ENCODE results near the gene TMUB1. TPM values are rescaled to one million over a fixed set of nuclear protein-coding genes. Genes with fewer than 3 reads are reported as not detected.
A peak's percentile ranks its signal among the peaks of the same experiment; 100 is the strongest.

The TMUB1 gene
- total RNA-seq, 3 donors from 2014 or later (not counting 1 experiment from before 2014, with no cell fraction given): 44.1 to 49.8 (median 47.3) TPM

DNA sequence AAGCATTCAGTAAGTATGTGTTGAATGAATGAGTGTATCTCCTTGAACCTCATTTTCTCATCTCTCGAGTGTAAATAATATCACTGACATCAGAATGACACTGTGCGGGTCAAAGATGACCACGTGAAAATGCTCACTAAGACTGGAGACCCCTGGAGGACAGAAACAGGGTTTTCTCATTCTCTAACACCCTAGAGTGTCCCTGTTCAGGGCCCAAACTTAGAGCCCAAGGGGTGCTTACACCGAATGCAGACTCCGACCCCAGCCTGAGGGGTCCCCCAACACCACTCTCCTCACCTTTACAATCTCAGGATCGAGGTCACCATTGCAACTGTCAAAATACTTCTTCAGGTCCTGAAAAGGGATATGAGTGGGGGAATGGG lies 27.0 kb downstream of the TMUB1 start:
- 94% methylated on average over 5 of the region's 6 CpGs for WGBS (ENCODE audit: insufficient coverage)
- ATAC-seq: no peak

DNA sequence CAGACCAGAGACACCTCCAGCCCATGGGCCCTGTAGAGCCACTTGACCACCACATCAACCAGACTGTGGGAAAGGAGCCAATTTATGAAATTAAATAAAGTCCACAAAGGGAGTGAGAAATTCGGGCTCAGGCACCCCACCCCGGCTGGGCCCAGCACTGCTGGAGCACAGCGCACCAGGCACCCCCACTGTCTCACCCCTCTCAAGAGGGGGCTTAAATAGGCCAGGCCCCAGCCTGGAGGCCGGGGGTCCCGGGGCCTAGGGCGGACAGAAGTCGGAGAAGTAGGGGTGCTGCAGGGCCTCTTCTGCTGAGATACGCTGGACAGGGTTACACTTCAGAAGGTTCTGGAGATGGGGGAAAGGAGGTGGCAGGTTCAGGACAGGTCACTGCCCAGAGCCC lies 29.5 kb downstream of the TMUB1 start:
- intact Hi-C loops (cut with micrococcal nuclease): no loop called here
- no peaks in the 10 kb centered on the region for H3K27me3 ChIP-seq (ENCODE audit: control insufficient read depth, insufficient read depth, low read length)
- H3K27ac ChIP-seq (ENCODE audit: low read length): no peak overlapping the region
- Mint-ChIP-seq H3K27me3 (ENCODE audit: low read depth in 2 of 2) (peaks cover 0 to 9% of the 10 kb centered on the region in 2 donors), H3K4me3 (no peak overlapping the region), H3K27ac (no peak overlapping the region), H3K4me1 (peaks cover 14 to 25% of the 10 kb centered on the region in 2 donors), H3K9me3 (no peaks in the 10 kb centered on the region), H3K36me3 (no peaks in the 10 kb centered on the region)
- H3K4me3 ChIP-seq (ENCODE audit: low read length): no peak overlapping the region
- WGBS (ENCODE audit: insufficient coverage): 89% methylated on average over 8 of the region's 8 CpGs
- ATAC-seq (no peak), DNase-seq (no peak)
- TF ChIP-seq, protein P1, sequence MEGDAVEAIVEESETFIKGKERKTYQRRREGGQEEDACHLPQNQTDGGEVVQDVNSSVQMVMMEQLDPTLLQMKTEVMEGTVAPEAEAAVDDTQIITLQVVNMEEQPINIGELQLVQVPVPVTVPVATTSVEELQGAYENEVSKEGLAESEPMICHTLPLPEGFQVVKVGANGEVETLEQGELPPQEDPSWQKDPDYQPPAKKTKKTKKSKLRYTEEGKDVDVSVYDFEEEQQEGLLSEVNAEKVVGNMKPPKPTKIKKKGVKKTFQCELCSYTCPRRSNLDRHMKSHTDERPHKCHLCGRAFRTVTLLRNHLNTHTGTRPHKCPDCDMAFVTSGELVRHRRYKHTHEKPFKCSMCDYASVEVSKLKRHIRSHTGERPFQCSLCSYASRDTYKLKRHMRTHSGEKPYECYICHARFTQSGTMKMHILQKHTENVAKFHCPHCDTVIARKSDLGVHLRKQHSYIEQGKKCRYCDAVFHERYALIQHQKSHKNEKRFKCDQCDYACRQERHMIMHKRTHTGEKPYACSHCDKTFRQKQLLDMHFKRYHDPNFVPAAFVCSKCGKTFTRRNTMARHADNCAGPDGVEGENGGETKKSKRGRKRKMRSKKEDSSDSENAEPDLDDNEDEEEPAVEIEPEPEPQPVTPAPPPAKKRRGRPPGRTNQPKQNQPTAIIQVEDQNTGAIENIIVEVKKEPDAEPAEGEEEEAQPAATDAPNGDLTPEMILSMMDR (IDR thresholded peaks at IDR 0.05): no peak
- H3K9me3 ChIP-seq (ENCODE audit: control insufficient read depth, insufficient read depth, low read length): no peaks in the 10 kb centered on the region
- H3K4me1 ChIP-seq (ENCODE audit: control insufficient read depth, insufficient read depth, low read length): peaks cover 21% of the 10 kb centered on the region
- H3K36me3 ChIP-seq (ENCODE audit: control insufficient read depth, insufficient read depth, low read length): no peaks in the 10 kb centered on the region

More for the DNA sequence above, 27.0 kb downstream of the TMUB1 start:
- Histone ChIP-seq H3K9me3 (ENCODE audit: control insufficient read depth, insufficient read depth, low read length) (no peaks in the 10 kb centered on the region), H3K4me1 (ENCODE audit: control insufficient read depth, insufficient read depth, low read length) (peaks cover 41% of the 10 kb centered on the region), H3K4me3 (ENCODE audit: low read length) (no peak overlapping the region), H3K27me3 (ENCODE audit: control insufficient read depth, insufficient read depth, low read length) (no peaks in the 10 kb centered on the region), H3K27ac (ENCODE audit: low read length) (no peak overlapping the region), H3K36me3 (ENCODE audit: control insufficient read depth, insufficient read depth, low read length) (no peaks in the 10 kb centered on the region)
- Mint-ChIP-seq H3K27me3 (ENCODE audit: low read depth in 2 of 2) (peaks cover 0 to 6% of the 10 kb centered on the region in 2 donors), H3K4me3 (peak overlapping the region; percentile 53), H3K9me3 (no peaks in the 10 kb centered on the region), H3K4me1 (peaks cover 16 to 42% of the 10 kb centered on the region in 2 donors), H3K27ac (no peak overlapping the region), H3K36me3 (no peaks in the 10 kb centered on the region)
- TF ChIP-seq, protein P1 (IDR thresholded peaks at IDR 0.05): no peak
- intact Hi-C loops (cut with micrococcal nuclease): no loop called here
- no peak for DNase-seq

DNA sequence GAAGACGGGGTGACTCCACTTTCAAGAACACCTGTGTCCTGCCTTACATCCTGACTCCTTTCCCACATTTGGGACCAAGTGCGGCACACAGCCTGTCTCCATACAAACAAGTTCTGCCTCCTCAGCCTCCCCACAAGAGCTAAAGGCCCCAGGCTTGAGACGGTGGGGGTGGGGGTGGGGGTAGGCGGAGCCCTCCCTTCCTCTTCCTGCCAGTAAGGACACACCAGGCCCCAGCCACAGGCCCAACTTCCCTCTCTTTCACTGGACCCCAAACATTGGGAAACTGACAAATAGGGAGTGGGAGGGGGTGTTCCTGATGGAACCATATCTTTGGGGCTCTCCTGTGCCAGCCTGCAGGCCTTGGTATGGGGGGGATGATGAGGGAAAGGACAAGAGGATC lies 30.2 kb downstream of the TMUB1 start:
- no peaks in the 10 kb centered on the region for H3K9me3 Mint-ChIP-seq
- peaks cover 0 to 9% of the 10 kb centered on the region in 2 donors for H3K27me3 Mint-ChIP-seq (ENCODE audit: low read depth in 2 of 2)
- H3K27ac ChIP-seq (ENCODE audit: low read length): no peak overlapping the region
- TF ChIP-seq, protein P1 (IDR thresholded peaks at IDR 0.05): no peak
- peaks cover 15% of the 10 kb centered on the region for H3K4me1 ChIP-seq (ENCODE audit: control insufficient read depth, insufficient read depth, low read length)
- no peaks in the 10 kb centered on the region for H3K36me3 Mint-ChIP-seq
- ATAC-seq: no peak
- no peak overlapping the region for H3K4me3 ChIP-seq (ENCODE audit: low read length)
- WGBS (ENCODE audit: insufficient coverage): 83% methylated on average over 1 of the region's 4 CpGs
- intact Hi-C loops (cut with micrococcal nuclease): no loop called here
- no peaks in the 10 kb centered on the region for H3K27me3 ChIP-seq (ENCODE audit: control insufficient read depth, insufficient read depth, low read length)
- no peak overlapping the region for H3K4me3 Mint-ChIP-seq
- no peaks in the 10 kb centered on the region for H3K36me3 ChIP-seq (ENCODE audit: control insufficient read depth, insufficient read depth, low read length)
- H3K9me3 ChIP-seq (ENCODE audit: control insufficient read depth, insufficient read depth, low read length): no peaks in the 10 kb centered on the region
- peaks cover 9 to 25% of the 10 kb centered on the region in 2 donors for H3K4me1 Mint-ChIP-seq
- H3K27ac Mint-ChIP-seq: no peak overlapping the region
- no peak for DNase-seq

DNA sequence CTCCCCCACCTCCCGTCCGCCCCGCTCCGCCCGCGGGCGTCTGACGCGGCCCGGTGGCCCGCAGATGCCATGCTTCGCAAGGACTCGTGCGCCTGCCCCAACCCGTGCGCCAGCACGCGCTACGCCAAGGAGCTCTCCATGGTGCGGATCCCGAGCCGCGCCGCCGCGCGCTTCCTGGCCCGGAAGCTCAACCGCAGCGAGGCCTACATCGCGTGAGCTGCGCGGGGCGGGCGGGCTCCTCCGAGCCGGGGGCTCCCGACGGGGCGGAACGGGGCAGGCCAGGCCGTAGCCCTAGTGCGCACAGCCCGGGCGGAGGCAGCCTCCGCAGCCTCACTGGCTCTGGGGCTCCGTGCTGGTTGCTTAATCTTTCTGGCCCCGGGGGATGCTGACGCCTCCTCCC lies 32.2 kb downstream of the TMUB1 start:
- H3K36me3 Mint-ChIP-seq: no peaks in the 10 kb centered on the region
- peak; percentile 57 to 89 (median 83) for ATAC-seq
- peaks cover 0 to 9% of the 10 kb centered on the region in 2 donors for H3K27me3 Mint-ChIP-seq (ENCODE audit: low read depth in 2 of 2)
- Histone ChIP-seq H3K27me3 (ENCODE audit: control insufficient read depth, insufficient read depth, low read length) (no peaks in the 10 kb centered on the region), H3K4me1 (ENCODE audit: control insufficient read depth, insufficient read depth, low read length) (peaks cover 4% of the 10 kb centered on the region), H3K27ac (ENCODE audit: low read length) (no peak overlapping the region), H3K4me3 (ENCODE audit: low read length) (no peak overlapping the region), H3K36me3 (ENCODE audit: control insufficient read depth, insufficient read depth, low read length) (no peaks in the 10 kb centered on the region), H3K9me3 (ENCODE audit: control insufficient read depth, insufficient read depth, low read length) (no peaks in the 10 kb centered on the region)
- peak; percentile 32 to 84 for DNase-seq
- H3K4me1 Mint-ChIP-seq: peaks cover 0 to 10% of the 10 kb centered on the region in 2 donors
- 2% methylated on average over 50 of the region's 50 CpGs for WGBS (ENCODE audit: insufficient coverage)
- intact Hi-C loops (cut with micrococcal nuclease): no loop called here
- TF ChIP-seq, protein P1 (IDR thresholded peaks at IDR 0.05): no peak
- no peaks in the 10 kb centered on the region for H3K9me3 Mint-ChIP-seq
- H3K27ac Mint-ChIP-seq: no peak overlapping the region
- no peak overlapping the region for H3K4me3 Mint-ChIP-seq

Data from natural killer cell (primary cell).